Suprapubic skin (tissue), 4 donors: Measurements from ENCODE around the gene SMAP1.

Experiments
- EP300 ChIP-seq: sonication (generic); formaldehyde crosslinking; IDR thresholded peaks from one replicate; pipeline ENCODE4 v1.6.1; 2017; ENCODE audit warnings: antibody characterized with exemption
- POLR2A ChIP-seq, 2 donors: fragments of 450-650 bp; IDR thresholded peaks; one replicate each; pipeline ENCODE4 v1.6.1; 2017; ENCODE audit warnings: antibody characterized with exemption in 2 of 2, mild to moderate bottlenecking in 2 of 2, moderate library complexity in 2 of 2
- POLR2AphosphoS5 ChIP-seq, 3 donors: sonication (generic); formaldehyde crosslinking; IDR thresholded peaks; one replicate each; pipeline ENCODE4 v1.6.1; 2017; ENCODE audit warnings: antibody characterized with exemption in 3 of 3
- TF ChIP-seq, protein P1 (sequence below), 2 donors: fragments of 200-600 bp in 1 of 2; fragments of 450-650 bp in 1 of 2; sonication (generic) in 1 of 2; IDR thresholded peaks; one replicate each; pipeline ENCODE4 v1.5.1; 2016 to 2019; ENCODE audit warnings: antibody characterized with exemption in 2 of 2, mild to moderate bottlenecking in 1 of 2, moderate library complexity in 1 of 2

GRCh38 chr6:70636596-70636995 is 31.1 kb upstream of the SMAP1 start:
- TF ChIP-seq EP300, result no peak
- TF ChIP-seq, protein P1, sequence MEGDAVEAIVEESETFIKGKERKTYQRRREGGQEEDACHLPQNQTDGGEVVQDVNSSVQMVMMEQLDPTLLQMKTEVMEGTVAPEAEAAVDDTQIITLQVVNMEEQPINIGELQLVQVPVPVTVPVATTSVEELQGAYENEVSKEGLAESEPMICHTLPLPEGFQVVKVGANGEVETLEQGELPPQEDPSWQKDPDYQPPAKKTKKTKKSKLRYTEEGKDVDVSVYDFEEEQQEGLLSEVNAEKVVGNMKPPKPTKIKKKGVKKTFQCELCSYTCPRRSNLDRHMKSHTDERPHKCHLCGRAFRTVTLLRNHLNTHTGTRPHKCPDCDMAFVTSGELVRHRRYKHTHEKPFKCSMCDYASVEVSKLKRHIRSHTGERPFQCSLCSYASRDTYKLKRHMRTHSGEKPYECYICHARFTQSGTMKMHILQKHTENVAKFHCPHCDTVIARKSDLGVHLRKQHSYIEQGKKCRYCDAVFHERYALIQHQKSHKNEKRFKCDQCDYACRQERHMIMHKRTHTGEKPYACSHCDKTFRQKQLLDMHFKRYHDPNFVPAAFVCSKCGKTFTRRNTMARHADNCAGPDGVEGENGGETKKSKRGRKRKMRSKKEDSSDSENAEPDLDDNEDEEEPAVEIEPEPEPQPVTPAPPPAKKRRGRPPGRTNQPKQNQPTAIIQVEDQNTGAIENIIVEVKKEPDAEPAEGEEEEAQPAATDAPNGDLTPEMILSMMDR (IDR thresholded peaks at IDR 0.05), result no peak
- no peak for TF ChIP-seq POLR2A (IDR thresholded peaks at IDR 0.05)
- TF ChIP-seq POLR2AphosphoS5 (IDR thresholded peaks at IDR 0.05), result no peak
